HG02763 (cell line): ENCODE data around the gene TGM1.

Experiments
- ATAC-seq: cut with Tn5 transposase; IDR thresholded peaks from one replicate; pipeline ENCODE4 v1.9.1; 2021; ENCODE audit warnings: mild to moderate bottlenecking, moderate library complexity; ENCODE audit not compliant: unreplicated experiment

The TGM1 gene

GRCh38 chr14:24271134-24271833 lies 8.3 kb upstream of the TGM1 start, which contains the start of gene RABGGTA:
Gene RABGGTA (minus strand): TSS chr14:24271597. CDS start chr14:24271115, 482 bp downstream.
- ATAC-seq, result peak; percentile 85

- ATAC-seq, result no peak
Measured at GRCh38 chr14:24270537-24271133, 7.7 kb upstream of the TGM1 start.

- ATAC-seq, result no peak
Measured at GRCh38 chr14:24269910-24270536, 7.0 kb upstream of the TGM1 start.

GRCh38 chr14:24269368-24269767 lies 6.4 kb upstream of the TGM1 start:
- no peak for ATAC-seq

GRCh38 chr14:24268225-24268624 lies 5.2 kb upstream of the TGM1 start:
- ATAC-seq, result no peak

- ATAC-seq, result no peak
Measured at GRCh38 chr14:24267516-24267915, 4.5 kb upstream of the TGM1 start.

GRCh38 chr14:24266344-24267244 lies 3.6 kb upstream of the TGM1 start:
- ATAC-seq, result no peak

- ATAC-seq, result no peak
Measured at GRCh38 chr14:24264298-24264697, 1.3 kb upstream of the TGM1 start.

- ATAC-seq, result no peak
Measured at GRCh38 chr14:24263848-24264247, 871 bp upstream of the TGM1 start.

- no peak for ATAC-seq
Measured at GRCh38 chr14:24261969-24262327, 1.0 kb downstream of the TGM1 start.

GRCh38 chr14:24261256-24261968 lies 1.6 kb downstream of the TGM1 start:
- ATAC-seq, result no peak

- no peak for ATAC-seq
Measured at GRCh38 chr14:24260780-24261157, 2.2 kb downstream of the TGM1 start.

- no peak for ATAC-seq
Measured at GRCh38 chr14:24260026-24260779, 2.8 kb downstream of the TGM1 start.

GRCh38 chr14:24259282-24260025 lies 3.5 kb downstream of the TGM1 start:
- no peak for ATAC-seq

GRCh38 chr14:24258548-24259265 lies 4.3 kb downstream of the TGM1 start:
- ATAC-seq, result no peak

GRCh38 chr14:24258119-24258518 lies 4.9 kb downstream of the TGM1 start:
- no peak for ATAC-seq

GRCh38 chr14:24256960-24257359 lies 6.0 kb downstream of the TGM1 start:
- ATAC-seq, result no peak

GRCh38 chr14:24255931-24256711 lies 6.9 kb downstream of the TGM1 start:
- ATAC-seq, result no peak
